ENCODE results near the gene NUP210. TPM values are rescaled to one million over a fixed set of nuclear protein-coding genes. Genes with fewer than 3 reads are reported as not detected.

NUP210 gene
- total and polyA plus RNA-seq, 2 donors (not counting 3 experiments of a cell fraction or from before 2014, with no cell fraction given), result 0.14 to 0.84 TPM

DNA sequence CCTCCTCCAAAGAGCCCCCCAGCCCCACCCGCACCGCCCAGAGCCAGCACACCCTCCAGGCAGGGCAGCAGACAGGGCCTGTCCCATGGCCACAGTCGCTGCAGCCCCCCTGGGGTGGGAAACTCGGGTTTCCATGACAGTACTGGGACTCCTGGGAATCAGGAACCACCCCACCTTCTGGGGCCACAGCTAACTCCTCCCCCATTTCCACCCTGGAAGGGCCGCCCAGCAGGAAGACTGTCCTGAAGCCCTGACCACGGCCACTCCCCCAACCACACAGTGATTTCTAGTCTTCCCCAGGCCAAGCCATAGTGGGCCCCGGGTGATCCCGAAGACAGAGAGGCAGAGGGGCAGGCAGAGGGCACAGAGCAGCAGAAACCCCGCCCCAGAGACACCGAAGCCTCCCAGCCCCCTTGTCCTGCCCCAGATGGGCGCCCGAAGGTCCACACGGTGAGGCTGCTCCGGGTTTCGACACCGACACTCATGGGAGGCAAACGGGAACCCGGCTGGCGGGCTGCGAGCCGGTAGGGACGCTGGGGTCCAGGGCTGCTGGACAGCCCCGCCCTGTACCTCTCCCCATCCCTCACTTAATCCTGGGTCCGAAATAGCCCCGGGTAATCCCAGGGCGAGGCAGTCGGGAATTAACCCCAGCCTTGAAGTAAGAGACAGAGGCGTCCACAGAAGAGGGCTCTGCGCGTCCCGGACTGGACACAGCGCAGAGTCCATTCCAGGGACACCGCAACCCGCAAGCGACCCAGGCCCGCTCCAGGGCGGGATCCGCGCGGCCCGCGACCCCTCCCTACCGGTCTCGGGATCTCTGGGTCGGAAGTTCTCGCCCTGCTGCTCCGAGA is 138.4 kb downstream of the NUP210 start:
- TF ChIP-seq POLR2AphosphoS5 (IDR thresholded peaks at IDR 0.05; ENCODE audit: insufficient read depth, low read depth, low read length) (no peak), EZH2 (IDR thresholded peaks at IDR 0.05; ENCODE audit: borderline replicate concordance, low read depth, low read length, severe bottlenecking) (no peak), POLR2A (IDR thresholded peaks at IDR 0.05; ENCODE audit: low read depth, low read length) (no peak), MYC (IDR thresholded peaks at IDR 0.05; ENCODE audit: low read depth, low read length) (no peak), JUN (IDR thresholded peaks at IDR 0.05; ENCODE audit: borderline replicate concordance, insufficient read depth, insufficient read length, low read depth) (no peak), FOS (IDR thresholded peaks at IDR 0.05; ENCODE audit: borderline replicate concordance, insufficient read depth, low read length) (no peak), GATA2 (IDR thresholded peaks at IDR 0.05; ENCODE audit: insufficient read depth, insufficient read length, low read depth, low read length) (no peak)
- TF ChIP-seq, protein P1, sequence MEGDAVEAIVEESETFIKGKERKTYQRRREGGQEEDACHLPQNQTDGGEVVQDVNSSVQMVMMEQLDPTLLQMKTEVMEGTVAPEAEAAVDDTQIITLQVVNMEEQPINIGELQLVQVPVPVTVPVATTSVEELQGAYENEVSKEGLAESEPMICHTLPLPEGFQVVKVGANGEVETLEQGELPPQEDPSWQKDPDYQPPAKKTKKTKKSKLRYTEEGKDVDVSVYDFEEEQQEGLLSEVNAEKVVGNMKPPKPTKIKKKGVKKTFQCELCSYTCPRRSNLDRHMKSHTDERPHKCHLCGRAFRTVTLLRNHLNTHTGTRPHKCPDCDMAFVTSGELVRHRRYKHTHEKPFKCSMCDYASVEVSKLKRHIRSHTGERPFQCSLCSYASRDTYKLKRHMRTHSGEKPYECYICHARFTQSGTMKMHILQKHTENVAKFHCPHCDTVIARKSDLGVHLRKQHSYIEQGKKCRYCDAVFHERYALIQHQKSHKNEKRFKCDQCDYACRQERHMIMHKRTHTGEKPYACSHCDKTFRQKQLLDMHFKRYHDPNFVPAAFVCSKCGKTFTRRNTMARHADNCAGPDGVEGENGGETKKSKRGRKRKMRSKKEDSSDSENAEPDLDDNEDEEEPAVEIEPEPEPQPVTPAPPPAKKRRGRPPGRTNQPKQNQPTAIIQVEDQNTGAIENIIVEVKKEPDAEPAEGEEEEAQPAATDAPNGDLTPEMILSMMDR (IDR thresholded peaks at IDR 0.05; ENCODE audit: extremely low read depth in 1 of 2, insufficient read depth in 1 of 2, low read depth in 1 of 2, low read length in 2 of 2), result no peak
- TF ChIP-seq, protein P2, sequence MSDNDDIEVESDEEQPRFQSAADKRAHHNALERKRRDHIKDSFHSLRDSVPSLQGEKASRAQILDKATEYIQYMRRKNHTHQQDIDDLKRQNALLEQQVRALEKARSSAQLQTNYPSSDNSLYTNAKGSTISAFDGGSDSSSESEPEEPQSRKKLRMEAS (IDR thresholded peaks at IDR 0.05; ENCODE audit: insufficient read depth, insufficient read length), result no peak
- H3K27ac ChIP-seq (ENCODE audit: insufficient read depth, low read depth, low read length), result no peak overlapping the region
- ChIA-PET POLR2A (no interaction called here), CTCF (no interaction called here)
- H3K27me3 ChIP-seq (ENCODE audit: control insufficient read depth in 2 of 2, insufficient read depth in 2 of 2, low read length in 2 of 2), result peaks cover 19 to 25% of the 10 kb centered on the region in 2 experiments
- no peaks in the 10 kb centered on the region for H4K20me1 ChIP-seq (replicated peaks; ENCODE audit: control insufficient read depth, extremely low read depth, insufficient read depth, low read length)
- no peak overlapping the region for H2AFZ ChIP-seq (ENCODE audit: low read depth, low read length)
- intact Hi-C loops (cut with micrococcal nuclease) (no loop called here), dilution Hi-C loops (cut with MboI; ENCODE audit: extremely low pct_ligation_motif_present, low sequenced_read_pairs) (no loop called here)
- no peaks in the 10 kb centered on the region for H3K36me3 ChIP-seq (ENCODE audit: control insufficient read depth in 2 of 2, extremely low read depth in 1 of 2, insufficient read depth in 2 of 2, low read length in 2 of 2)
- no peak for FAIRE-seq
- no peak overlapping the region for H3K4me3 ChIP-seq (replicated peaks in 1 of 3; ENCODE audit: insufficient read depth in 1 of 3, low read depth in 1 of 3, low read length in 3 of 3)
- H3K9me1 ChIP-seq (replicated peaks; ENCODE audit: control insufficient read depth, extremely low read depth, insufficient read depth, low read length), result no peaks in the 10 kb centered on the region
- no peaks in the 10 kb centered on the region for H3K4me1 ChIP-seq (ENCODE audit: control insufficient read depth, extremely low read depth, insufficient read depth, low read length)
- no peaks in the 10 kb centered on the region for H3K79me2 ChIP-seq (ENCODE audit: control insufficient read depth, insufficient read depth, low read length)
- H3K9me3 ChIP-seq (replicated peaks; ENCODE audit: control insufficient read depth, insufficient read depth, low read length), result peaks cover 2% of the 10 kb centered on the region
- no TSS peak for BruUV-seq (replicated peaks)
- DNase-seq (ENCODE audit: low read depth, low spot score), result no peak
- no peak overlapping the region for H3K4me2 ChIP-seq (ENCODE audit: insufficient read depth, low read length)
- no peak overlapping the region for H3K9ac ChIP-seq (replicated peaks; ENCODE audit: extremely low read depth, insufficient read depth, low read length)

All from endothelial cell of umbilical vein (primary cell).